Activated naive CD4-positive, alpha-beta T cell treated with anti-CD3 and anti-CD28 coated beads, Interleukin-2, amount 10 ng/mL, durations not matched to agents 7 days and 5 days (primary cell): Measurements from ENCODE around the gene CPNE2.
"Not testable (repeated sequence)": the region's sequence is repeated elsewhere in the genome, so short reads cannot be mapped to it uniquely, and the experiment has no call there.

Source experiments
- CTCF ChIA-PET: fragments of 350-600 bp; sonication (Branson Sonifier 250); formaldehyde crosslinking; loops from one replicate; lab custom pipeline; 2021; ENCODE audit warnings: antibody characterized with exemption; lab: Charles Lee
- DNase-seq: peaks from one replicate; pipeline ENCODE4 v3.0.0-alpha.2; 2020
- H3K27ac Mint-ChIP-seq: one replicate; pipeline ENCODE4 v1.8.0; 2021; ENCODE audit warnings: mild to moderate bottlenecking, moderate library complexity, mixed read lengths
- H3K27me3 Mint-ChIP-seq: one replicate; pipeline ENCODE4 v1.8.0; 2021; ENCODE audit warnings: mild to moderate bottlenecking, mixed read lengths
- H3K36me3 Mint-ChIP-seq: one replicate; pipeline ENCODE4 v1.8.0; 2021; ENCODE audit warnings: mixed read lengths
- H3K4me1 Mint-ChIP-seq: one replicate; pipeline ENCODE4 v1.8.0; 2021; ENCODE audit warnings: mixed read lengths
- H3K4me3 Mint-ChIP-seq: one replicate; pipeline ENCODE4 v1.8.0; 2021; ENCODE audit warnings: mild to moderate bottlenecking, moderate library complexity, mixed read lengths
- H3K9me3 Mint-ChIP-seq: one replicate; pipeline ENCODE4 v1.8.0; 2021; ENCODE audit warnings: mixed read lengths

Gene CPNE2

GRCh38 chr16:57172721-57173290, 80.4 kb downstream of the CPNE2 start:
- no peak overlapping the region for H3K27ac Mint-ChIP-seq
- no peaks in the 10 kb centered on the region for H3K9me3 Mint-ChIP-seq
- CTCF ChIA-PET, result no interaction called here

GRCh38 chr16:57175896-57176295, 83.5 kb downstream of the CPNE2 start:
- H3K4me1 Mint-ChIP-seq, result no peaks in the 10 kb centered on the region
- H3K27ac Mint-ChIP-seq, result no peak overlapping the region
- no peaks in the 10 kb centered on the region for H3K9me3 Mint-ChIP-seq
- H3K4me3 Mint-ChIP-seq, result no peak overlapping the region
- no peaks in the 10 kb centered on the region for H3K27me3 Mint-ChIP-seq
- no peak for DNase-seq
- CTCF ChIA-PET, result interaction anchor here (1.8 kb wide), 1 partner anchor 92 kb away, joined by 6 read pairs; no protein-coding TSS in a partner anchor
- peaks cover 26% of the 10 kb centered on the region for H3K36me3 Mint-ChIP-seq

More at GRCh38 chr16:57172721-57173290, 80.4 kb downstream of the CPNE2 start:
- no peak overlapping the region for H3K4me3 Mint-ChIP-seq
- H3K36me3 Mint-ChIP-seq, result peaks cover 31% of the 10 kb centered on the region
- H3K4me1 Mint-ChIP-seq, result peaks cover 2% of the 10 kb centered on the region
- H3K27me3 Mint-ChIP-seq, result no peaks in the 10 kb centered on the region
- DNase-seq, result no peak

- Mint-ChIP-seq H3K4me3 (no peak overlapping the region), H3K4me1 (peaks cover 4% of the 10 kb centered on the region), H3K27me3 (no peaks in the 10 kb centered on the region), H3K9me3 (no peaks in the 10 kb centered on the region), H3K36me3 (peaks cover 11% of the 10 kb centered on the region), H3K27ac (no peak overlapping the region)
- DNase-seq, result no peak
- CTCF ChIA-PET, result no interaction called here
Measured at GRCh38 chr16:57178196-57178595, 85.8 kb downstream of the CPNE2 start.

- CTCF ChIA-PET, result no interaction called here
- no peak overlapping the region for H3K27ac Mint-ChIP-seq
Measured at GRCh38 chr16:57178793-57179212, 86.4 kb downstream of the CPNE2 start.

GRCh38 chr16:57179215-57179828, 86.9 kb downstream of the CPNE2 start:
- Mint-ChIP-seq H3K36me3 (peaks cover 7% of the 10 kb centered on the region), H3K4me1 (peaks cover 14% of the 10 kb centered on the region), H3K4me3 (no peak overlapping the region), H3K27ac (no peak overlapping the region), H3K27me3 (no peaks in the 10 kb centered on the region), H3K9me3 (no peaks in the 10 kb centered on the region)
- CTCF ChIA-PET, result interaction anchor here (0.6 to 1.4 kb wide), 2 partner anchors 14 to 74 kb away, joined by 3 to 8 read pairs; no protein-coding TSS in a partner anchor
- DNase-seq, result no peak

More at GRCh38 chr16:57178793-57179212, 86.4 kb downstream of the CPNE2 start:
- DNase-seq, result no peak
- no peaks in the 10 kb centered on the region for H3K27me3 Mint-ChIP-seq
- no peaks in the 10 kb centered on the region for H3K9me3 Mint-ChIP-seq
- no peak overlapping the region for H3K4me3 Mint-ChIP-seq
- H3K36me3 Mint-ChIP-seq, result peaks cover 8% of the 10 kb centered on the region
- peaks cover 9% of the 10 kb centered on the region for H3K4me1 Mint-ChIP-seq

- Mint-ChIP-seq H3K4me1 (peaks cover 40% of the 10 kb centered on the region), H3K27ac (no peak overlapping the region), H3K9me3 (no peaks in the 10 kb centered on the region), H3K36me3 (peaks cover 18% of the 10 kb centered on the region), H3K27me3 (peaks cover 4% of the 10 kb centered on the region), H3K4me3 (peak overlapping the region; percentile 99)
- CTCF ChIA-PET, result no interaction called here
- no peak for DNase-seq
Measured at GRCh38 chr16:57184113-57184512, 91.7 kb downstream of the CPNE2 start.

GRCh38 chr16:57184887-57185445, 92.6 kb downstream of the CPNE2 start:
- no peak for DNase-seq
- Mint-ChIP-seq H3K4me1 (peaks cover 44% of the 10 kb centered on the region), H3K27me3 (peaks cover 4% of the 10 kb centered on the region), H3K4me3 (peak overlapping the region; percentile 99), H3K36me3 (peaks cover 22% of the 10 kb centered on the region), H3K27ac (peak overlapping the region; percentile 91), H3K9me3 (no peaks in the 10 kb centered on the region)
- CTCF ChIA-PET, result interaction anchor here (1.2 to 1.4 kb wide), 2 partner anchors 92 to 115 kb away, joined by 3 to 8 read pairs; partner anchors contain the start of gene CPNE2

GRCh38 chr16:57185446-57185944, 93.1 kb downstream of the CPNE2 start:
- Mint-ChIP-seq H3K4me1 (peaks cover 44% of the 10 kb centered on the region), H3K27ac (peak overlapping the region; percentile 91), H3K9me3 (no peaks in the 10 kb centered on the region), H3K4me3 (peak overlapping the region; percentile 99), H3K36me3 (peaks cover 22% of the 10 kb centered on the region), H3K27me3 (peaks cover 4% of the 10 kb centered on the region)
- CTCF ChIA-PET, result interaction anchor here (0.6 to 1.4 kb wide), 4 partner anchors 90 to 244 kb away, joined by 3 to 8 read pairs (median 4); partner anchors contain the start of gene CPNE2
- DNase-seq, result no peak

GRCh38 chr16:57185945-57186871, 93.8 kb downstream of the CPNE2 start, which contains the start of the genes PSME3IP1 and RSPRY1:
TSS of gene PSME3IP1 (minus strand) at chr16:57186039. CDS start at chr16:57173854, 12,185 bp downstream.
TSS of gene RSPRY1 (plus strand) at chr16:57186329. CDS start at chr16:57204659, 18,330 bp downstream.
- Mint-ChIP-seq H3K27ac (peak within 1 kb of the TSS; percentile 91), H3K4me1 (peaks cover 46% of the 10 kb centered on the region)
- CTCF ChIA-PET, result interaction anchor here (0.6 to 1.4 kb wide), 4 partner anchors 91 to 245 kb away, joined by 3 to 8 read pairs (median 4); partner anchors contain the start of gene CPNE2

GRCh38 chr16:57186872-57187854, 94.8 kb downstream of the CPNE2 start:
- CTCF ChIA-PET, result interaction anchor here (1.0 kb wide), 1 partner anchor 103 kb away, joined by 5 read pairs; no protein-coding TSS in a partner anchor
- Mint-ChIP-seq H3K27me3 (peaks cover 4% of the 10 kb centered on the region), H3K9me3 (no peaks in the 10 kb centered on the region), H3K4me1 (peaks cover 46% of the 10 kb centered on the region), H3K4me3 (peak overlapping the region; percentile 99), H3K27ac (peak overlapping the region; percentile 91), H3K36me3 (peaks cover 24% of the 10 kb centered on the region)
- peak; percentile 51 for DNase-seq

More at GRCh38 chr16:57185945-57186871, 93.8 kb downstream of the CPNE2 start, which contains the start of the genes PSME3IP1 and RSPRY1:
- Mint-ChIP-seq H3K36me3 (peaks cover 24% of the 10 kb centered on the region), H3K4me3 (peak within 1 kb of the TSS; percentile 99), H3K27me3 (peaks cover 4% of the 10 kb centered on the region), H3K9me3 (no peaks in the 10 kb centered on the region)
- DNase-seq, result peak; percentile 99

GRCh38 chr16:57187902-57188710, 95.7 kb downstream of the CPNE2 start:
- H3K4me3 Mint-ChIP-seq, result peak overlapping the region; percentile 99
- not testable (repeated sequence) for DNase-seq, H3K27ac Mint-ChIP-seq, H3K27me3 Mint-ChIP-seq, H3K9me3 Mint-ChIP-seq
- CTCF ChIA-PET, result interaction anchor here (1.0 kb wide), 1 partner anchor 104 kb away, joined by 5 read pairs; no protein-coding TSS in a partner anchor
- peaks cover 20% of the 10 kb centered on the region for H3K36me3 Mint-ChIP-seq
- H3K4me1 Mint-ChIP-seq, result peaks cover 42% of the 10 kb centered on the region

GRCh38 chr16:57188711-57189002, 96.3 kb downstream of the CPNE2 start:
- no peak for DNase-seq
- Mint-ChIP-seq H3K4me3 (peak overlapping the region; percentile 15), H3K4me1 (peaks cover 39% of the 10 kb centered on the region), H3K27me3 (peaks cover 4% of the 10 kb centered on the region), H3K9me3 (no peaks in the 10 kb centered on the region), H3K27ac (no peak overlapping the region), H3K36me3 (peaks cover 20% of the 10 kb centered on the region)
- CTCF ChIA-PET, result no interaction called here
